ENCODE data around the gene PEX19. TPM values are rescaled to one million over a fixed set of nuclear protein-coding genes. Genes with fewer than 3 reads are reported as not detected.

Gene PEX19
- total RNA-seq, 1 donor from 2014 or later: 47.9 TPM

DNA sequence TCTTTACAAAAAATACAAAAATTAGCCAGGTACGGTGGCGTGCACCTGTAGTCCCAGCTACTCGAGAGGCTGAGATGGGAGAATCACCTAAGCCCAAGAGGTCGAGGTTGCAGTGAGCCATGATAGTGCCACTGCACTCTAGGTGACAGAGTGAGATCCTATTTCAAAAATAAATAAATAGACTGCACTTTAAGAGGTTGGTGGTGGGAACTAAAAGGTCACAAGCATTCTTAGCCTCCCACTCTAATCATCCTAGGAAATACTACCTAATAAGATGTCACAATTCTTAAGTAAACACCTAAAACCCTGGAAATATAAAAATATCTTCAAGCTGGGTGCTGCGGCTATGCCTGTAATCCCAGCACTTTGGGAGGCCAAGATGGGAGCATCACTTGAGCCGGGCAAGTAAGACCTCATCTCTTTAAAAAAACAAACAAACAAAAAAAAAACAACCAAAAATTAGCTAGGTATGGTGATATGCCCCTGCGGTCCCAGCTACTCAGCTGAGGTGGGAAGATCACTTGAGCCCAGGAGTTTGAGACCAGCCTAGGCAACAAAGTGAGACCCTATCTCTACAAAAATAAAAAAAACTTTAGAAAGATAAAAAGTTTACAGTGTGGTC is 26.6 kb downstream of the PEX19 start:
- Histone ChIP-seq H3K27ac (no peak overlapping the region), H3K4me1 (peaks cover 48% of the 10 kb centered on the region), H3K36me3 (no peaks in the 10 kb centered on the region), H3K9me3 (no peaks in the 10 kb centered on the region), H3K4me3 (no peak overlapping the region), H3K27me3 (no peaks in the 10 kb centered on the region)
- TF ChIP-seq POLR2A (IDR thresholded peaks at IDR 0.05) (no peak), CTCF (IDR thresholded peaks at IDR 0.05) (no peak), POLR2AphosphoS5 (IDR thresholded peaks at IDR 0.05; ENCODE audit: insufficient read depth in 1 of 2, low read depth in 1 of 2) (no peak)
- no peak for DNase-seq (ENCODE audit: extremely low spot score in 2 of 2)
- intact Hi-C loops (cut with DNase I): loop anchor here (10.0 kb wide), 1 partner anchor 53 kb away; the partner anchor contains the start of gene PEA15

GRCh38 chr1:160257411-160258015 is 27.4 kb downstream of the PEX19 start:
- intact Hi-C loops (cut with DNase I): loop anchor here (10.0 kb wide), 1 partner anchor 53 kb away; the partner anchor contains the start of gene PEA15
- no peak for TF ChIP-seq POLR2AphosphoS5 (IDR thresholded peaks at IDR 0.05; ENCODE audit: insufficient read depth in 1 of 2, low read depth in 1 of 2)
- no peak for TF ChIP-seq POLR2A (IDR thresholded peaks at IDR 0.05)
- no peak for TF ChIP-seq CTCF (IDR thresholded peaks at IDR 0.05)
- Histone ChIP-seq H3K9me3 (no peaks in the 10 kb centered on the region), H3K27ac (no peak overlapping the region), H3K27me3 (no peaks in the 10 kb centered on the region), H3K36me3 (no peaks in the 10 kb centered on the region), H3K4me3 (no peak overlapping the region), H3K4me1 (peaks cover 44% of the 10 kb centered on the region)
- DNase-seq (ENCODE audit: extremely low spot score in 2 of 2): no peak

GRCh38 chr1:160256396-160257046 is 28.4 kb downstream of the PEX19 start:
- H3K9me3 ChIP-seq: no peaks in the 10 kb centered on the region
- no peaks in the 10 kb centered on the region for H3K27me3 ChIP-seq
- intact Hi-C loops (cut with DNase I): loop anchor here (10.0 kb wide), 1 partner anchor 52 kb away; the partner anchor contains the start of gene PEA15
- no peak overlapping the region for H3K27ac ChIP-seq
- H3K36me3 ChIP-seq: no peaks in the 10 kb centered on the region
- H3K4me3 ChIP-seq: no peak overlapping the region
- peaks cover 51% of the 10 kb centered on the region for H3K4me1 ChIP-seq
- no peak for TF ChIP-seq CTCF (IDR thresholded peaks at IDR 0.05)
- TF ChIP-seq POLR2A (IDR thresholded peaks at IDR 0.05): no peak
- TF ChIP-seq POLR2AphosphoS5 (IDR thresholded peaks at IDR 0.05; ENCODE audit: insufficient read depth in 1 of 2, low read depth in 1 of 2): no peak
- DNase-seq (ENCODE audit: extremely low spot score in 2 of 2): no peak

GRCh38 chr1:160255781-160256300 is 29.1 kb downstream of the PEX19 start:
- Histone ChIP-seq H3K27me3 (no peaks in the 10 kb centered on the region), H3K4me3 (no peak overlapping the region), H3K36me3 (no peaks in the 10 kb centered on the region), H3K27ac (no peak overlapping the region), H3K4me1 (peaks cover 51% of the 10 kb centered on the region), H3K9me3 (no peaks in the 10 kb centered on the region)
- intact Hi-C loops (cut with DNase I): loop anchor here (10.0 kb wide), 1 partner anchor 51 kb away; the partner anchor contains the start of gene PEA15
- TF ChIP-seq POLR2A (IDR thresholded peaks at IDR 0.05): no peak
- no peak for TF ChIP-seq CTCF (IDR thresholded peaks at IDR 0.05)
- no peak for TF ChIP-seq POLR2AphosphoS5 (IDR thresholded peaks at IDR 0.05; ENCODE audit: insufficient read depth in 1 of 2, low read depth in 1 of 2)
- no peak for DNase-seq (ENCODE audit: extremely low spot score in 2 of 2)

Measured in vagina (tissue), 2 donors.